DOHH2 (cell line): ENCODE results near the gene SLC27A6.

Experiments
- CTCF ChIP-seq: fragments of 200-600 bp; sonication (generic); IDR thresholded peaks from one replicate; pipeline ENCODE4 v1.5.1; 2014; ENCODE audit warnings: antibody characterized with exemption, mild to moderate bottlenecking, low read depth, low read length; ENCODE audit not compliant: poor library complexity, severe bottlenecking
- EZH2phosphoT487 ChIP-seq: fragments of 200-600 bp; sonication (generic); IDR thresholded peaks from 2 replicates; pipeline ENCODE4 v1.6.1; 2017; ENCODE audit warnings: borderline replicate concordance, mild to moderate bottlenecking, antibody characterized with exemption, low read length, moderate library complexity, mixed read lengths

DNA sequence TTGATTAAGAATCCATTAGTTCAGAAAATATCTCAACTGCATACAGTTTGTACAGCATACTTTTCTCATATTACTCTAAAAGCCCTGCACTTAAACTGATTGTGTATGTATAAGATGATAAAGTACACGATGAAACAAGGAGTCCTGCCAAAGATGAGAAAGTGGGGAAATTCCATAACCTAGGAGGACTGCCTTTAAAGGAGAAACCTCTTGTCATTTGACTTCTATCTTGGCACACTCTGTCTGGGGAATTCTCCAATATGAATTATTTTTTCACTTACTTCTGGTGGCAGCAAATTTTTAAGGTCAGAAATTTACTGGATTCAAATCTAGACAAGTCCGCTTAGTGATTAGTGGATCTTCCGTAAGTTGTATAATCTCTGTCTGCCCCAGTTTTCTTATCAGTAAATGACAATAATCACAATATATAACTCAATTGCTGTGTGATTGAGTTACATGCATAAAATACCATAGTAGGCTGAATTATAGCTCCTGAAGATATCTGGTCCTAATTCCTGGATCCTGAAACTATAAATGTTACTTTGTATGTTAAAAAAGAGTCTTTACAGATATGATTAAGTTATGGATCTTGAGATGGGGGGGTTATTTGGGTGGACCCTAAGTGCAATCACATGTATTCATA lies 112.3 kb downstream of the SLC27A6 start:
- no peak for TF ChIP-seq EZH2phosphoT487
- no peak for TF ChIP-seq CTCF
